ENCODE results near the gene CSGALNACT2.
"Not testable (repeated sequence)": the region's sequence is repeated elsewhere in the genome, so short reads cannot be mapped to it uniquely, and the experiment has no call there.

CSGALNACT2 gene

DNA sequence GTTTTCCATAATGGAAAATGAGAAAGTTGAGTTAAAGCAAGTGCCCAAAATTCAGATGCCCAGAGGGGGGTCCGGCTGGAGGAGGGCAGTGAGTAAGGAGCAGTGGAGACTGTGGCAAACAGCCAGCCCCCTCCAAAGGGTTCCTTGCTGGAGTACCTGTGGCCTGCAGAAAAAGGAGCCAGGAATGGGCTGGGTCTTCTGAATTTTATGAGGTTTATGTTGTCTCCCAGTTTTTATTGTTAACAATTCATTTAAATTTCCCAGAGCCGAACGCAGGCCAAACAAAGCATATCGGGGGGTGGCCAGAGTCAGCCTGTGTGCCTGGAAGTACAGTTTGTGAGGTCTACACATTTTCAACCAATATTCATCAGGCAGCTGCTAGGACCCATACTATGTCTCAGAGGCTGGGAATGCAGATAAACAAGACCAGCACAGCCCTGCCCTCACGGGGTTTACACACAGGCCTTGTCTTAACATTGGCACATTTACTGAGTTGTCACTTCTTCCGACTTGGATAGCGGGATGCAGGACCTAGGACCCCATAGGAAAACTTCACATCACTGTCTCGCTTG, 12.9 kb upstream of the CSGALNACT2 start:
- DNase-seq, result no peak

- no peak for DNase-seq
Observed at GRCh38 chr10:43125881-43126731, 12.1 kb upstream of the CSGALNACT2 start.

DNA sequence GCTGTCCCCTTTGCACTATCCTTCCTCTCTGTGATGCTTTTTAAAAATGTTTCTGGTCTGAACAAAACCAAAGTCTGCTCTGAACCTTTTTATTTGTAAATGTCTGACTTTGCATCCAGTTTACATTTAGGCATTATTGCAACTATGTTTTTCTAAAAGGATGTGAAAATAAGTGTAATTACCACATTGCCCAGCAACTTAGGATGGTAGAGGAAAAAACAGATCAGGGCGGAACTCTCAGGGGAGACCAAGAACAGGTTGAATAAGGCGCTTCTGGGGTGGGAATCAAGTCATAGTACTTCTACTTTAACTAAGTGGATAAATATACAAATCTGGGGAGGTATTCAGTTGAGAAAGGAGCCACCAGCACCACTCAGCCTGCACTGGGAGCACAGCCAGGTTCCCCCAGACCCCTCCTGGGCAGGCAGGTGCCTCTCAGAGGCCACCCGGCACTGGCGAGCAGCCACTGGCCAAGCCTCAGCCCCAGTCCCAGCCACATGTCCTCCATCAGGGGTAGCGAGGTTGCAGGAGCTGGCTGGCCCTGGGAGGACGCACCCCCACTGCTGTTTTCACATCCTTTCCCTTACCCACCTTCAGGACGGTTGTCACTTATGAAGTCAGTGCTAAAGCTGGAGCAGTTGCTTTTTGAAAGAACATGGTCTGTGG, 11.4 kb upstream of the CSGALNACT2 start:
- DNase-seq, result no peak

DNA sequence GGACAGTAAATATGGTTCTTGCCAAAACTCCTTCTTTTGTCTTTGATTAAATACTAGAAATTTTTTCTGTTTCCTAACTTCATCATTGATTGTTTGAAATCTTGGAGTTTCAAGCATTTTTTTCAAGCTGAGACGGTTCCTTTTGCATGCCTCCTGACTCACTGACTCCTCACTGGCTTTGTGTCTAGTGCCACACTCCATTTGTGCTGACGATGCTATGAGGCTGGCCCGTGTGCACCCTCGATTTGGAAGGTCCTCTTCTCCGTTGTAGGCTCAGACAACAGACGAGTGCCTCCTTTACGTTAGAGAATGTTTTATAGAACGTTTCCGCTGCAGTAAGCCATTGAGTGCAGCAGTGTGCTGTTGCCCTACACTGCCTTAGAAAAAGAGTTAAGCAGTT, 10.8 kb upstream of the CSGALNACT2 start:
- no peak for DNase-seq

DNA sequence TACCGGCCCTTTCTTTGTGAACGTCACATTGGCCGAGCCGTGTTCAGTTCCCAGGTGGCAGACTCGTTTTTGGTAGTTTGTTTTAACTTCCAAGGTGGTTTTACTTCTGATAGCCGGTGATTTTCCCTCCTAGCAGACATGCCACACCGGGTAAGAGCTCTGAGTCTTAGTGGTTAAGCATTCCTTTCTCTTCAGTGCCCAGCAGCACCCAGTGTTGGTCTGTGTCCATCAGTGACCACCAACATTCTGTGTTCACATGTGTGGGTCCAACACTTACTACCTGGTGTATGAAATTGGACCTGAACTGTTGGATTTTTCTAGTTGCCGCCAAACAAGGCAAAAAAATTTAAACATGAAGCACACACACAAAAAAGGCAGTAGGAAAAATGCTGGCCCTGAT, 9.9 kb upstream of the CSGALNACT2 start:
- no peak for DNase-seq

DNA sequence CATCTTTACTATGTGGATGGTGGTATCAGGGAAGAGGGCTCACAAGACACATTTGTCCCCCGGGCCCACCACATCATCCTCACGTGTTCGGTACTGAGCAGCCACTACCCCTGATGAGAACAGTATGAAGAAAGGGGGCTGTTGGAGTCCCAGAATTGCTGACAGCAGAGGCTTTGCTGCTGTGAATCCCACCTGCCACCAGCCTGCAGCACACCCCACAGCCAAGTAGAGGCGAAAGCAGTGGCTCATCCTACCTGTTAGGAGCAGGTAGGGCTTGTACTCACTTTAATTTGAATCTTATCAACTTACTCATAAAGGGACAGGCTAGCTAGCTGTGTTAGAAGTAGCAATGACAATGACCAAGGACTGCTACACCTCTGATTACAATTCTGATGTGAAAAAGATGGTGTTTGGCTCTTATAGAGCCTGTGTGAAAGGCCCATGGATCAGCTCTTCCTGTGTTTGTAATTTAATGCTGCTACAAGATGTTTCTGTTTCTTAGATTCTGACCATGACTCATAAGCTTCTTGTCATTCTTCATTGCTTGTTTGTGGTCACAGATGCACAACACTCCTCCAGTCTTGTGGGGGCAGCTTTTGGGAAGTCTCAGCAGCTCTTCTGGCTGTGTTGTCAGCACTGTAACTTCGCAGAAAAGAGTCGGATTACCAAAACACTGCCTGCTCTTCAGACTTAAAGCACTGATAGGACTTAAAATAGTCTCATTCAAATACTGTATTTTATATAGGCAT, 9.1 kb upstream of the CSGALNACT2 start:
- DNase-seq, result peak; percentile 50 to 55

DNA sequence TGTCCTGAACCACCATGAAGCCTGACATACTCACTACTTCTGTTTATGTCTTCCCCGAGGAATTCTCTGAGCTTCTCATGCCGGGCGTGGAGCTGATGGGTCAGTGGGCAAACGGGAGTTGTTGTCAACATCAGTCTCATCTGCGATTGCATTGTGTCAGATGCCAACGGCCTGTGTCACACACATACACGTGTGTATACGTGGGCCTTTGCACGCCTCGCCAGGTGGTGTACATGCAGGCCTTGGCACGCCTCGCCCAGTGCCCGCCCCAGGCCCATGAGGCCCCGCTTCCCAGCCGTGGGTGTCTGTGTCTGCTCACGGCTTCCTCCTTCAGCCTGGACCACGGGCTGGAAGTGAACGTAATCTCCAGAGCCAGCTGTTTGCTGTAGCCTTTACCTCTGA, 7.5 kb upstream of the CSGALNACT2 start:
- DNase-seq, result no peak

DNA sequence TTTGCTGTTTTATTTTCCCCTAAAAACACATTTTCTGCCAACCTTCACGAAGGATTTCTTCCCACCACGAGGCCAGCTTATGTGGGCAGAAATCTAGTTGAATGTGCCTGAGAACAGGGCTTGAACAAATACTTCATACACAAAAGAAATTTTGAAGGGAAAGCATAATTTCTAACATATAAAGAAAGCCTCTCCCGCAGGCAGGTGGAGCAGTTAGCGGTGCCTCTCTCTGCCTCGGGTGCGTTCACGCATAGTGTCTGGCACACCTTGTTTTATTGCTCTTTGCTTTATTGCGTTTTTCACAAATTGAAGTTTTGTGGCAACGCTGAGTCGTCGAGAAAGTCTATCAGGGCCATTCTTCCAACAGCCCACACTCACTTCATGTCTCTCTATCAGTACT, 7.0 kb upstream of the CSGALNACT2 start:
- DNase-seq, result no peak

DNA sequence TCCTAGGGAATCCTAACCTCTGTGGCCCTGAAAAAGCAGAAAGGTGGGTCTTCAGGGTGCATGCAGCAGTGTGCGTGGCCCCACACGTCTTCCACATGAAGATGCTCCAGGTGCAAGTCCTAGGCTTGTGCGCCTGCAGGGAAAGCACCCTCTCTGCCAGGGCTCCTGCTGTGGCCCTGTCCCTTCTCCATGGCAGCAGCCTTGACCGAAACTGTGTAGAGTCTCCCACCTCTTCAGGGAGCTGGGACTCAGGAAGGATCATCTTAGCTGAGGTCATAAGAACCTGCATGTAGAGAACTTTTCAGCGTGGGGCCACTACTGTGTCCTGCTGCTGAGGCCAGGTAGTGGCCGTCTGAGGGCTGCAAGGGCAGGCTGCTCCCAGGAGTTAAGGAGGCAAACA, 6.3 kb upstream of the CSGALNACT2 start:
- DNase-seq, result no peak

- no peak for DNase-seq
Observed at GRCh38 chr10:43132867-43133787, 5.1 kb upstream of the CSGALNACT2 start.

- DNase-seq, result no peak
Observed at GRCh38 chr10:43134126-43134905, 3.9 kb upstream of the CSGALNACT2 start.

DNA sequence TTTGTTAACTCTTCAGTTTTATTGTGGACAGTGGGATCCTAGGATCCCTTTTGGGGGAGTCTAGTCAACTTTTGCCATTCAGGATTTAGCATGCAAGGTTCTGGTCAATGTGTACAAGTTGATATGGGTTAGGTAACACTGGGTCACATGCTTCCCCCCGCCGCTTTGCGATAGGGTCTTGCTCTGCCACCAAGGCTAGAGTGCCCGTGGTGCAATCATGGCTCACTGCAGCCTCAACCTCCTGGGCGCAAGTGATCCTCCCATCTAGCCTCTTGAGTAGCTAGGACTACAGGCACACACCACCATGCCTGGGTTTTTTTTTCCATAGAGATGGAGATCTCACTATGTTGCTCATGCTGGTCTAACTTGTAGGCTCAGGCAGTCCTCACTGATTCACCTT, 3.2 kb upstream of the CSGALNACT2 start:
- no peak for DNase-seq

- no peak for DNase-seq
Observed at GRCh38 chr10:43135656-43136055, 2.6 kb upstream of the CSGALNACT2 start.

DNA sequence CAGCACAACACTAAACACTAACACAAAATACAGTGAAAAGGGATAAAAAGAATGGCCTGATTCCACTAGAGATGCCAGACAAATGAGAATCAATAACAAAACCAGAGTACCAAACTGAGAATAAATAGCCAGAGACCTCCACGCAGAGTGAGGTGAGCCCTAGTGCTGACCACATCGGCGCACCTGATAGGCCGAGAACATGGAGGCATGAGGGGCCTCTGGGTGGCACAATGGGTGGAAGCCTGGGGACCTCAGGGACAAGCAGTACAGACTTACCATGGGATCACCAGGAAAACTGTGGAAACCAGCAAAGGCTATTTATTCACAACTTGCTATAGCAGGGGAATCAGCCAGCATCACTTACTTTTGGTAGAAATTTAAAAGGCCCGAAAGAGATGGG, 1.8 kb upstream of the CSGALNACT2 start:
- DNase-seq, result no peak

GRCh38 chr10:43136995-43137716, 1.1 kb upstream of the CSGALNACT2 start:
- DNase-seq, result no peak

- peak in 1 of 2 donors; percentile 35 for DNase-seq
Observed at GRCh38 chr10:43137717-43138020, 576 bp upstream of the CSGALNACT2 start.

DNA sequence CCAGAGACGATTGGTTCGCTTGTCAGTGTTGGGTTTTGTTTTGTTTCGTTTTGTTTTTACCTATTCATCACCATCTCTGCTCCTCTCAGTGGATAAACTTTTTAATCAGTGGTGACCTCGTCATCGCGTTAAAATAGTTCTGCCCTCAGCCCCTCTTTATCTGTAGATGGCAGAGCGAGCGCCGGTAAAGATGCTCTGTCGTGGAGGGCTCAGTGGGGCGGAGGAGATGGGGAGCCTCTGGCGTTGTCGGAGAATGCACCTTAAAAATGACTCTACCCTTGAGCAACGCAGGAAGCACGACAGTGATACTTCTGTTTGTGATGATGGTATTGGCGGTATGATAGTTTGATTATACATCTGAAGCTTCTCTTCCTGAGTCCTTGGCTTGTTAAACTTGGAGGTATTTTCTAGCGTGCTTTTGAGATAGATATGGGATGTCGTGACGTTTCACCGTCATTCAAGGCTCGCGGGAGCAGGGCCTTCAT, 554 bp downstream of the CSGALNACT2 start:
- DNase-seq, result peak; percentile 63 to 74

DNA sequence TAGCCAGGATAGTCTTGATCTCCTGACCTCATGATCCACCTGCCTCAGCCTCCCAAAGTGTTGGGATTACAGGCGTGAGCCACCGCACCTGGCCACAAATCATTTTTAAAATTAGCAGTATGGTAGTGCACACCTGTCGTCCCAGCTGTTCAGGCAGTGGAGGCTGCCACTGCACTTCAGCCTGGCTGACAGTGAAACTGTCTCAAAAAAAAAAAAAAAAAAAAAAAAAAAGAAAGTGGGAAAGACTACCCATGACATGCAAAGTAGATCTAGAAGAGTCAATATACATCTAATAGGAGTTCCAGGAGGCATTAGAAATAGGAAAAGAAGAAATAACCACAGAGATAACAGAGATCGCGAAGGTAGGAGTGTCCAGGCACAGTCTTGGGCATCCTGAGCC, 3.2 kb downstream of the CSGALNACT2 start:
- DNase-seq, result no peak

GRCh38 chr10:43145311-43145710, 7.1 kb downstream of the CSGALNACT2 start:
- DNase-seq, result no peak

DNA sequence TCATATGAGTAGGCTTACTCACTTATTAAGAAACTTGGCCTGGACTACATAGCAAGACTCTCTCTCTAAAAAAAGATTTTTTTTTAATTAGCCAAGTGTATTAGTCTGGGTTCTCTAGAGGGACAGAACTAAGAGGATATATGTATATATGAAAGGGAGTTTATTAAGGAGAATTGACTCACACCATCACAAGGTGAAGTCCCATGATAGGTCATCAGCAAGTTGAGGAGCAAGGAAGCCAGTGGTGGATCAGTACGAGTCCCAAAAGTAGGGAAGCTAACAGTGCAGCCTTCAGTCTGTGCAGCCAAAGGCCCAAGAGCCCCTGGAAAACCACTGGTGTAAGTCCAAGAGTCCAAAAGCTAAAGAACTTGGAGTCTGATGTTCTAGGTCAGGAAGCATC, 7.7 kb downstream of the CSGALNACT2 start:
- DNase-seq, result not testable (repeated sequence)

GRCh38 chr10:43151371-43151770, 13.1 kb downstream of the CSGALNACT2 start:
- DNase-seq, result no peak

Measured in CD4-positive, alpha-beta T cell treated with Interferon alpha-2 for 1 hour (primary cell).